Measurements from ENCODE around the gene DEFB132. TPM values are rescaled to one million over a fixed set of nuclear protein-coding genes. Genes with fewer than 3 reads are reported as not detected.
A peak's percentile ranks its signal among the peaks of the same experiment; 100 is the strongest.

DEFB132 gene
- polyA plus RNA-seq, 1 of the 3 experiments (the other 2 are of a cell fraction) = not detected

GRCh38 chr20:297925-298775 is 40.6 kb downstream of the DEFB132 start:
- peaks cover 20 to 24% of the 10 kb centered on the region in 2 experiments for H3K4me1 ChIP-seq (ENCODE audit: control insufficient read depth in 1 of 2, insufficient read depth in 2 of 2, low read depth in 1 of 2, low read length in 1 of 2)
- TF ChIP-seq JUND (IDR thresholded peaks at IDR 0.05) (no peak), EP300 (IDR thresholded peaks at IDR 0.05; ENCODE audit: borderline replicate concordance in 1 of 2, low read depth in 1 of 2, low read length in 1 of 2) (no peak), POLR2AphosphoS5 (IDR thresholded peaks at IDR 0.05; ENCODE audit: low read depth, low read length) (peak; percentile 64), FOXM1 (IDR thresholded peaks at IDR 0.05; ENCODE audit: low read depth) (no peak; the same call in 1 of the 2 replicates), GABPA (IDR thresholded peaks at IDR 0.05; ENCODE audit: low read depth) (peak; percentile 24; the same call in 1 of the 2 replicates), ZBTB33 (IDR thresholded peaks at IDR 0.05; ENCODE audit: borderline replicate concordance, low read depth) (no peak), SMC3 (IDR thresholded peaks at IDR 0.05; ENCODE audit: low read depth, low read length) (no peak), RCOR1 (IDR thresholded peaks at IDR 0.05; ENCODE audit: low read length) (no peak), USF1 (IDR thresholded peaks at IDR 0.05; ENCODE audit: borderline replicate concordance, low read depth) (no peak), PBX3 (IDR thresholded peaks at IDR 0.05) (no peak), REST (IDR thresholded peaks at IDR 0.05; ENCODE audit: low read depth, low read length) (no peak), FOXJ3 (CRISPR knock-in tag; IDR thresholded peaks at IDR 0.05) (peak; percentile 20; the same call in 1 of the 2 replicates), GATA2 (CRISPR knock-in tag; IDR thresholded peaks at IDR 0.05) (no peak), TCF12 (IDR thresholded peaks at IDR 0.05) (no peak), MEF2A (IDR thresholded peaks at IDR 0.05; ENCODE audit: borderline replicate concordance, low read depth) (no peak), NRF1 (IDR thresholded peaks at IDR 0.05; ENCODE audit: low read depth, low read length) (no peak), RFX5 (IDR thresholded peaks at IDR 0.05; ENCODE audit: low read length) (no peak), CTCF (IDR thresholded peaks at IDR 0.05) (no peak), NFIC (IDR thresholded peaks at IDR 0.05; ENCODE audit: borderline replicate concordance) (no peak), RAD21 (IDR thresholded peaks at IDR 0.05; ENCODE audit: low read length) (no peak), MXI1 (IDR thresholded peaks at IDR 0.05; ENCODE audit: low read depth, low read length) (0 out of 2 replicates have a peak, but pooled peaks have one; percentile 8), USF2 (IDR thresholded peaks at IDR 0.05; ENCODE audit: borderline replicate concordance, low read depth, low read length) (no peak)

More at GRCh38 chr20:297925-298775, 40.6 kb downstream of the DEFB132 start:
- H2AFZ ChIP-seq (ENCODE audit: low read depth) = peak overlapping the region; percentile 19; the same call in 1 of the 2 replicates
- H3K36me3 ChIP-seq (replicated peaks in 1 of 2; ENCODE audit: control insufficient read depth in 1 of 2, insufficient read depth in 2 of 2, low read length in 1 of 2) = peaks cover 15 to 20% of the 10 kb centered on the region in 2 experiments
- WGBS (ENCODE audit: low lambda C conversion rate) = under 1% methylated on average over 36 of the region's 75 CpGs
- no peaks in the 10 kb centered on the region for H3K27me3 ChIP-seq (ENCODE audit: insufficient read depth)
- H3F3A ChIP-seq (replicated peaks; ENCODE audit: insufficient read depth) = peaks cover 16% of the 10 kb centered on the region
- H3K79me2 ChIP-seq (ENCODE audit: insufficient read depth) = peaks cover 34% of the 10 kb centered on the region
- H4K20me1 ChIP-seq (ENCODE audit: insufficient read depth) = peaks cover 16% of the 10 kb centered on the region
- H3K4me3 ChIP-seq (ENCODE audit: low read depth in 2 of 2, low read length in 1 of 2) = peak overlapping the region; percentile 87 to 93
- H3K9me3 ChIP-seq = no peaks in the 10 kb centered on the region
- ChIA-PET POLR2A (interaction anchor here (1.3 to 4.8 kb wide), 4 partner anchors 12 to 49 kb away, joined by 6 to 29 read pairs (median 10); partner anchors contain the start of genes NRSN2 and SOX12), CTCF (interaction anchor here (1.0 to 3.3 kb wide), 4 partner anchors 11 to 33 kb away, joined by 3 to 23 read pairs (median 10); partner anchors contain the start of gene SOX12)
- DNase-seq = peak; percentile 65
- no peaks in the 10 kb centered on the region for H3K9me2 ChIP-seq
- peak overlapping the region; percentile 86 to 95 for H3K27ac ChIP-seq (ENCODE audit: low read depth in 2 of 2, low read length in 1 of 2)
- peak overlapping the region; percentile 86 for H3K4me2 ChIP-seq
- peak overlapping the region; percentile 95 for H3K9ac ChIP-seq
